Suprapubic skin (tissue), 4 donors: ENCODE results near the gene UBR2.

ENCODE experiments used
- CTCF ChIP-seq, 2 donors: fragments of 200-600 bp in 1 of 2; fragments of 450-650 bp in 1 of 2; sonication (generic) in 1 of 2; IDR thresholded peaks; one replicate each; pipeline ENCODE4 v1.5.1; 2016 to 2019; ENCODE audit warnings: antibody characterized with exemption in 2 of 2, mild to moderate bottlenecking in 1 of 2, moderate library complexity in 1 of 2
- EP300 ChIP-seq: sonication (generic); formaldehyde crosslinking; IDR thresholded peaks from one replicate; pipeline ENCODE4 v1.6.1; 2017; ENCODE audit warnings: antibody characterized with exemption
- POLR2A ChIP-seq, 2 donors: fragments of 450-650 bp; IDR thresholded peaks; one replicate each; pipeline ENCODE4 v1.6.1; 2017; ENCODE audit warnings: antibody characterized with exemption in 2 of 2, mild to moderate bottlenecking in 2 of 2, moderate library complexity in 2 of 2
- POLR2AphosphoS5 ChIP-seq, 3 donors: sonication (generic); formaldehyde crosslinking; IDR thresholded peaks; one replicate each; pipeline ENCODE4 v1.6.1; 2017; ENCODE audit warnings: antibody characterized with exemption in 3 of 3

GRCh38 chr6:42561986-42562385 is 1.8 kb upstream of the UBR2 start:
- TF ChIP-seq POLR2AphosphoS5 (IDR thresholded peaks at IDR 0.05) (no peak), CTCF (IDR thresholded peaks at IDR 0.05) (no peak), POLR2A (IDR thresholded peaks at IDR 0.05) (no peak), EP300 (no peak)
